OCI-M2 (cell line): Measurements from ENCODE around the gene PTGDR2.

Source experiments
- DNase-seq: peaks from one replicate; lab custom pipeline; 2025; ENCODE audit not compliant: unreplicated experiment; lab: John Stamatoyannopoulos, UW

The PTGDR2 gene

DNA sequence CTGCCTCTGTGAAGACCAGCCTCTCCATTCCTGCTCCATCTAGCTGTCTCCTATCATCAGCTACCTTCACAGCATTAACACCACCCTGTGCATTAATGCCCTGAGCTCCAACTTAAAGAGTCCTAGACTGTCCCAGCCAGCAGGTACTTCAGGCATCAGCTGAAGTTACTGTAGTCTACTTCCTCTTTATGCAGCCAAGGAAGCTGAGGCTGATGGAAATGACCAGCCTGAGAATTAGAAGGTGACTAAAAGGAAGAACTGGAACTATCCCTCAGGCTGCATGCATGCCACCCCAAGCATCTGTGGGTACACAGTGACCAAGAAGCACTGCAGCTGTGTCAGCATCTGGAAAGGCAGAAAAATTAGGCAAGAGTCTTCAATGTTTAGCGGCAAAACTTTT lies 42.4 kb downstream of the PTGDR2 start:
- no peak for DNase-seq

DNA sequence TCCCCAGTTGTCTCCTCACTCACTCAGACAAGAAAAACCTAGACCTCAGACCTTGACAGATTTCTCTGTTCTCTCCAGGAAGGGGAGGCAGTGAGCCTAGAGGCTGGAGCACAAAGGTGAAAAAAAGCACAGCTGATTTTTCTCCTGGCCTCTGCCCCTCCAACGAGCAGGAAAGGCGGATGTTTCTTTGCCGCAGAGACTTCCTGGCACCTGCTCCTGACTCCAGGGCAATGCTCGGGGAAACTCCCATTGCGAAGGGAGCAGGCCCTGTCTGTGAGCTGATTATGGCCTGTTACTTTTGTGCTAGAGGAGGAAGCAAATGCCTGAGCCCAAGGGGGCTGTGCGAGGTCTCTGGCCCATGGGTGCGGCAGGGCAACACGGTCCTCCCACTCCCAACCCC lies 45.2 kb downstream of the PTGDR2 start:
- no peak for DNase-seq

DNA sequence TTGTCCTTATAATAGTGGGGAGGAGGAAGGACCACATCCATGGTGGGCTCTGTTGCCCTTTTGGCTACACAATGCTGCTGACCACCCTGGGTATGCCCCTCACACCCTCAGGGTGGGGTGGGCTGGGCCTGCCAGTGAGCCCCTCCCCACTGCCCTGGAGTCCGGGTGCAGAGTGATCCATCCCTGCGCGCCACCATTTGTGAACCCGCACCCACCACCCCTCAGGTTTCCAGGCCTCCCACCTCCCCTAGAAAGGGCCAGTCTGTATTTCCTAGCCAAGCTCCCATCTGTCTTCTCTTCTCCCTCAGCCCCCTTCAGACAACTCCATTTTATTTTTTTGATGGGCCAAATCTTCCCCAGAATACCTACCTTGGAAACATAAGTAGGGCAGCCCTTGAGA lies 45.6 kb downstream of the PTGDR2 start:
- DNase-seq, result no peak

DNA sequence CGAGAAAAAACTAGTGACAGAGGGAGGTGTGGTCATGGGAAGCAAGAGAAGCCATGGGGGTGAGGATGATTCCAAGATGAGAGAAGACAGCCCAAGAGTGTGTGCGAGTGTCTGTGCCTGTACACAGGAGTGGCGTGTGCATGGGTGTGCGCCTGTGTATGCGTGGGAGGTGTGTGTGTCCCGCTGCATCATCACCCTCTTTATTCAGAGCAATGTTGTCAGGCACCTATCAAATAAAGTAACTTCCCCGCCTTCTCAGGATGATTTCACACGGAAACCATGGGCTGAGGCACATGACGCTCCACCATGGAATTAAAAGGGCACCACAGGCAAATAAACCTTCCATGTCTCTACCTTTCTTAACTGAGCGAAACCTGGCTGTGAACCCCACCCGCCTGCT lies 46.1 kb downstream of the PTGDR2 start:
- no peak for DNase-seq

DNA sequence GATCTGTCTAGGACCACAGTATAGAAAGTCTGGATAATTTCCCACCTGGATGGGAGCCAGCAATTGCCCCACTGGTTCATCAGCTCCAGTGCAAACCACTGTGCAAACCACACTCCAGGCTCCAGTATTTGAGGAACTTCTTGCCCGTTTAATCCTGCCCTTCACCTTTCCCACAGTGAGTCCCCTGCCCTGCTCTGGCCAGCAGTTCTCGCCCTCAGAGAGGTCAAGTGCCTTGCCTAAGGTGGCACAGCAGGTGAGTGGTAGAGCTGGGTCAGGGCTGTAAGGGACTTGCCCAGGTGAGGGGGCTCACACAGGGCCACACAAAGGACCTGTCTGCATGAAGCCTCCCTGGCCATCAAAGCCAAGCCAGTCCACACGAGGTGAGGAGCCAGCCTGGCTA lies 46.5 kb downstream of the PTGDR2 start:
- DNase-seq, result no peak

DNA sequence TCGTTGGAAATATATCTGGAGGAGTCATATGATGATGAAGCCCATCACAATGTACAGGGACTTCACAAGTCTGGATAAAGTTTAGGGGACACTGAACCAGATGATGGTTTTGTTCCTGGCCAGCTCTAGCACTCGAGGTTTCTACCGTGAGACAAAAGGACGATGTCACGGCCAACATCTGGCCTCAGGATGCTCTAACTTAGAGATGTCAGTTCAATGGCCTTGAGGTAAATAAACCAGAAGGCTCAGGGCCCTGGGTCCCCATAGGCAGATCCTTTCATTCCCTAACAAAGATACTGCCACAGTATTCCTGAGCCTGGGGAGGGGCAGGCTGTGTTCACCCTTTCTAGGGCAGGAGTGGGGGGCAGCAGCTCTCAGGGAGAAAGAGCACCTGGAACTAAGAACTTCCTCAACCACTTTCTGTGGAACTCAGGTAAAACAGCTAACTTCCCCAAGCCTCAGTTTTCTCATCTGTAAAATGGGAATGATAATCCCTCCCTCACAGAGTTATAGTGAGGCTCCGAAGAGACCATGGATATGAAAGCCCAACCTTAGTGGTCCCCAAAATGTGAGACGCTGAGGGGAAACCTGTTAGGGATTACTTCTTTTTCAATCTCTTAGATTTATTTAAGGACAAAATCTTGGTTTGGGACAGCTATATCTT lies 52.3 kb downstream of the PTGDR2 start:
- DNase-seq, result no peak

DNA sequence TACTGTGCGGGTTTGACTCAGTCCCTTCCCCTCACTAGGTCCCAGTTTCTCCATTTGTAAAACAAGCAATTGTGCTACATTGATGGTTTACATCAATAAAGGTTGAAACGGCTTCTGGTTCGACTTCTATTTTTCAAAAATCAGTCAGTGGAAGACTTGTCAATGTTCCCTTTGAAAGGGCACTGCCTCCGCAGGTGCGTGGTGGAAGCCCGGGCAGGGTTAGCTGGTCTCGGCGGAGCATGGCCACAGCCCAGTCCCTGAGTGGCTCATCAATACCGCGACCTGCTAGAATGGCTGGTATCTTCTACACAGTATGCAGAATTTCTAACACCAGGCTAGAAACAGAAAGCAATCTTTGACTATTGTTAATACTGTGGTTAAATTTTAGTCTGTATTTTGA lies 54.6 kb downstream of the PTGDR2 start:
- DNase-seq, result no peak
